Liver (tissue), 9 donors: ENCODE data around the gene TDRD6. TPM values are rescaled to one million over a fixed set of nuclear protein-coding genes. Genes with fewer than 3 reads are reported as not detected.

Source experiments
- DNase-seq: peaks from one replicate; pipeline ENCODE4 v3.0.0-alpha.2; 2017; ENCODE audit warnings: low spot score
- H3K27ac ChIP-seq, 2 donors: one replicate each; pipeline ENCODE4 v1.7.0; 2013; ENCODE audit warnings: inconsistent platforms in 2 of 2, low read length in 2 of 2, control low read depth in 1 of 2, low read depth in 1 of 2, mild to moderate bottlenecking in 1 of 2
- H3K27me3 ChIP-seq, 4 donors: one replicate each; pipeline versions ENCODE4 v1.6.1 to v1.7.0; 2013; ENCODE audit warnings: low read length in 3 of 4, inconsistent platforms in 1 of 4, mild to moderate bottlenecking in 1 of 4, moderate library complexity in 1 of 4; ENCODE audit not compliant: control insufficient read depth in 4 of 4, insufficient read depth in 4 of 4
- H3K36me3 ChIP-seq, 4 donors: one replicate each; pipeline versions ENCODE4 v1.6.1 to v1.7.0; 2013; ENCODE audit warnings: low read length in 3 of 4, mild to moderate bottlenecking in 3 of 4, low read depth in 1 of 4, moderate library complexity in 1 of 4; ENCODE audit not compliant: control insufficient read depth in 4 of 4, insufficient read depth in 3 of 4
- H3K4me1 ChIP-seq, 4 donors: one replicate each; pipeline versions ENCODE4 v1.6.1 to v1.7.0; 2013; ENCODE audit warnings: low read length in 3 of 4, mild to moderate bottlenecking in 3 of 4, moderate library complexity in 1 of 4; ENCODE audit not compliant: control insufficient read depth in 4 of 4, insufficient read depth in 4 of 4
- H3K4me3 ChIP-seq, 3 donors: one replicate each; pipeline versions ENCODE4 v1.6.1 to v1.7.0; 2013; ENCODE audit warnings: low read length in 3 of 3, control low read depth in 1 of 3, low read depth in 1 of 3, mild to moderate bottlenecking in 1 of 3
- H3K9ac ChIP-seq, 2 donors: one replicate each; pipeline ENCODE4 v1.7.0; 2013; ENCODE audit warnings: low read length in 2 of 2, mild to moderate bottlenecking in 2 of 2, moderate library complexity in 2 of 2, control low read depth in 1 of 2, low read depth in 1 of 2
- H3K9me3 ChIP-seq, 4 donors: one replicate each; pipeline versions ENCODE4 v1.6.1 to v1.7.0; 2013; ENCODE audit warnings: low read length in 3 of 4; ENCODE audit not compliant: control insufficient read depth in 4 of 4
- ATF3 ChIP-seq: IDR thresholded peaks from 2 replicates; pipeline ENCODE4 v1.6.1; 2016; ENCODE audit warnings: antibody characterized with exemption
- CTCF ChIP-seq: fragments of 150-350 bp; IDR thresholded peaks from 2 replicates; pipeline ENCODE4 v1.5.1; 2017; ENCODE audit warnings: improper control_type of control experiment, low read depth, low read length; ENCODE audit not compliant: missing input control
- EGR1 ChIP-seq, 2 donors: IDR thresholded peaks; 2 replicates each; pipeline ENCODE4 v1.6.1; 2016 to 2018; ENCODE audit warnings: antibody characterized with exemption in 2 of 2, low read depth in 2 of 2
- FOXA1 ChIP-seq: IDR thresholded peaks from 2 replicates; pipeline ENCODE4 v1.6.1; 2016; ENCODE audit warnings: antibody characterized with exemption
- FOXA2 ChIP-seq: IDR thresholded peaks from 2 replicates; pipeline ENCODE4 v1.6.1; 2016; ENCODE audit warnings: antibody characterized with exemption
- GABPA ChIP-seq, 2 donors: IDR thresholded peaks in 1 of 2; conservative IDR thresholded peaks in 1 of 2; 2 replicates each; pipeline ENCODE4 v1.6.1; 2016; ENCODE audit warnings: antibody characterized with exemption in 2 of 2, mild to moderate bottlenecking in 1 of 2, moderate library complexity in 1 of 2
- HNF4A ChIP-seq, 2 donors: conservative IDR thresholded peaks; 2 replicates each; pipeline ENCODE4 v1.6.1; 2016; ENCODE audit warnings: antibody characterized with exemption in 2 of 2, mild to moderate bottlenecking in 2 of 2
- HNF4G ChIP-seq: IDR thresholded peaks from 2 replicates; pipeline ENCODE4 v1.6.1; 2016; ENCODE audit warnings: antibody characterized with exemption
- JUND ChIP-seq, 2 donors: IDR thresholded peaks; 2 replicates each; pipeline ENCODE4 v1.6.1; 2016; ENCODE audit warnings: antibody characterized with exemption in 2 of 2
- MAX ChIP-seq: IDR thresholded peaks from 2 replicates; pipeline ENCODE4 v1.6.1; 2016; ENCODE audit warnings: antibody characterized with exemption
- NR2F2 ChIP-seq: IDR thresholded peaks from 2 replicates; pipeline ENCODE4 v1.6.1; 2016; ENCODE audit warnings: antibody characterized with exemption
- RAD21 ChIP-seq, 2 donors: IDR thresholded peaks; 2 replicates each; pipeline ENCODE4 v1.6.1; 2016; ENCODE audit warnings: antibody characterized with exemption in 2 of 2, mild to moderate bottlenecking in 2 of 2
- REST ChIP-seq: IDR thresholded peaks from 2 replicates; pipeline ENCODE4 v1.6.1; 2016; ENCODE audit warnings: antibody characterized with exemption, mild to moderate bottlenecking
- RXRA ChIP-seq, 2 donors: IDR thresholded peaks; 2 replicates each; pipeline ENCODE4 v1.6.1; 2017 to 2018; ENCODE audit warnings: antibody characterized with exemption in 2 of 2, mild to moderate bottlenecking in 1 of 2
- SP1 ChIP-seq: IDR thresholded peaks from 2 replicates; pipeline ENCODE4 v1.6.1; 2018; ENCODE audit warnings: antibody characterized with exemption, mild to moderate bottlenecking
- TAF1 ChIP-seq: conservative IDR thresholded peaks from 2 replicates; pipeline ENCODE4 v1.6.1; 2016; ENCODE audit warnings: antibody characterized with exemption, mild to moderate bottlenecking
- YY1 ChIP-seq: IDR thresholded peaks from 2 replicates; pipeline ENCODE4 v1.6.1; 2016; ENCODE audit warnings: antibody characterized with exemption, mild to moderate bottlenecking
- ZBTB33 ChIP-seq: IDR thresholded peaks from 2 replicates; pipeline ENCODE4 v1.6.1; 2016; ENCODE audit warnings: antibody characterized with exemption
- WGBS: extraction: QIAGEN DNeasy Blood & Tissue Kit; methylation state at CpG from one replicate; pipeline ENCODE4 v1.1.7; 2013; 5-methylcytosine and 5-hydroxymethylcytosine counted together
- polyA plus RNA-seq, 2 donors: library from polyadenylated mRNA; stranded (reverse) in 1 of 2; unstranded in 1 of 2; fragments of 200-250 nt in 1 of 2; fragments of >200 nt in 1 of 2; fragmentation: Nextera tagmentation in 1 of 2; extraction: Ambion mirVana in 1 of 2; gene quantifications; one replicate each; pipeline versions ENCODE4 v1.2.1 to v1.2.3, GENCODE V29; 2013 to 2015
- total RNA-seq, 2 donors: library from RNA; depleted of rRNA; stranded (reverse); fragments of >200 nt; gene quantifications; one replicate each; pipeline ENCODE4 v1.2.3, GENCODE V29; 2014
- donor health status: healthy.
- donor health status: healthy.
- donor health status: healthy.
- donor health status: healthy.
- donor health status: healthy.

The TDRD6 gene
- total and polyA plus RNA-seq, 4 donors, result 0.07 to 2.0 (median 0.53) TPM

- Histone ChIP-seq H3K27me3 (no peaks in the 10 kb centered on the region), H3K4me3 (no peak overlapping the region), H3K9me3 (no peaks in the 10 kb centered on the region), H3K27ac (no peak overlapping the region), H3K9ac (no peak overlapping the region), H3K4me1 (no peaks in the 10 kb centered on the region), H3K36me3 (no peaks in the 10 kb centered on the region)
- 95% methylated on average over 4 of the region's 4 CpGs for WGBS
- DNase-seq, result no peak
- TF ChIP-seq SP1 (no peak), EGR1 (IDR thresholded peaks at IDR 0.05; ENCODE audit: low read depth in 2 of 2) (no peak), GABPA (IDR thresholded peaks at IDR 0.05 in 1 of 2, conservative IDR thresholded peaks at IDR 0.05 in 1 of 2) (no peak), JUND (IDR thresholded peaks at IDR 0.05) (no peak), MAX (no peak)
These were observed 54.2 kb downstream of the TDRD6 start for GRCh38 chr6:46741910-46742309.

GRCh38 chr6:46743425-46744158 lies 55.9 kb downstream of the TDRD6 start:
- 27% methylated on average over 1 of the region's 1 CpG for WGBS
- DNase-seq, result no peak
- no peaks in the 10 kb centered on the region for H3K4me1 ChIP-seq

More at GRCh38 chr6:46743425-46744158, 55.9 kb downstream of the TDRD6 start:
- Histone ChIP-seq H3K27ac (no peak overlapping the region), H3K4me3 (no peak overlapping the region), H3K9ac (no peak overlapping the region), H3K27me3 (no peaks in the 10 kb centered on the region), H3K9me3 (no peaks in the 10 kb centered on the region), H3K36me3 (no peaks in the 10 kb centered on the region)
- TF ChIP-seq JUND (IDR thresholded peaks at IDR 0.05) (no peak), YY1 (no peak), HNF4A (conservative IDR thresholded peaks at IDR 0.05) (peak; percentile 33 to 61), ATF3 (no peak), MAX (no peak), EGR1 (IDR thresholded peaks at IDR 0.05; ENCODE audit: low read depth in 2 of 2) (no peak), ZBTB33 (no peak), RXRA (IDR thresholded peaks at IDR 0.05) (peak in 1 of 2 donors; percentile 6), RAD21 (IDR thresholded peaks at IDR 0.05) (no peak), FOXA2 (no peak), FOXA1 (no peak), GABPA (IDR thresholded peaks at IDR 0.05 in 1 of 2, conservative IDR thresholded peaks at IDR 0.05 in 1 of 2) (no peak), CTCF (no peak), HNF4G (no peak), NR2F2 (no peak), TAF1 (no peak), SP1 (no peak), REST (no peak)
